CD4-positive, alpha-beta T cell (primary cell): ENCODE measurements around the gene CRTC1. TPM values are rescaled to one million over a fixed set of nuclear protein-coding genes. Genes with fewer than 3 reads are reported as not detected.

ENCODE experiments used
- ATAC-seq: fragments of 200-7000 bp; cut with Tn5 transposase; one replicate; pipeline ENCODE4 v1.10.0; 2022; ENCODE audit warnings: mild to moderate bottlenecking; ENCODE audit not compliant: poor library complexity
- CTCF ChIA-PET: fragments of 350-600 bp; sonication (Branson Sonifier 250); formaldehyde crosslinking; loops from one replicate; lab custom pipeline; 2021; ENCODE audit warnings: antibody characterized with exemption, inconsistent platforms; lab: Charles Lee
- POLR2A ChIA-PET: fragments of 350-600 bp; sonication (Branson Sonifier 250); formaldehyde crosslinking; loops from one replicate; lab custom pipeline; 2021; ENCODE audit warnings: antibody characterized with exemption, inconsistent platforms; lab: Charles Lee
- DNase-seq, 14 experiments: peaks; one replicate each; pipeline ENCODE4 v3.0.0-alpha.2; 2013 to 2020; ENCODE audit warnings: mixed read lengths in 2 of 14
- H3K27ac ChIP-seq, 2 donors: one replicate each; pipeline versions ENCODE4 v1.5.1 to v1.7.0; 2013; ENCODE audit warnings: low read length in 2 of 2, low read depth in 1 of 2, mild to moderate bottlenecking in 1 of 2
- H3K27me3 ChIP-seq, 2 experiments: 1 replicate in 1 of 2; 2 replicates in 1 of 2; pipeline versions ENCODE4 v1.6.1 to v1.7.0; 2013; ENCODE audit warnings: low read length in 2 of 2, control low read depth in 1 of 2, mild to moderate bottlenecking in 1 of 2, moderate library complexity in 1 of 2; ENCODE audit not compliant: insufficient read depth in 2 of 2, control insufficient read depth in 1 of 2
- H3K36me3 ChIP-seq: one replicate; pipeline ENCODE4 v1.6.1; 2013; ENCODE audit warnings: low read length, control low read depth; ENCODE audit not compliant: insufficient read depth
- H3K4me1 ChIP-seq: one replicate; pipeline ENCODE4 v1.6.1; 2013; ENCODE audit warnings: low read length, control low read depth; ENCODE audit not compliant: insufficient read depth
- H3K4me3 ChIP-seq: one replicate; pipeline ENCODE4 v1.5.1; 2013; ENCODE audit warnings: mild to moderate bottlenecking, low read length, moderate library complexity
- H3K9me3 ChIP-seq, 2 experiments: 1 replicate in 1 of 2; 2 replicates in 1 of 2; pipeline versions ENCODE4 v1.6.1 to v1.7.0; 2013; ENCODE audit warnings: low read length in 2 of 2, mild to moderate bottlenecking in 2 of 2, control low read depth in 1 of 2, moderate library complexity in 1 of 2; ENCODE audit not compliant: control insufficient read depth in 1 of 2, insufficient read depth in 1 of 2
- H3K27ac Mint-ChIP-seq: one replicate; pipeline ENCODE4 v1.8.0; 2020; ENCODE audit warnings: mixed read lengths
- H3K27me3 Mint-ChIP-seq: one replicate; pipeline ENCODE4 v1.8.0; 2021; ENCODE audit warnings: mixed read lengths
- H3K36me3 Mint-ChIP-seq: one replicate; pipeline ENCODE4 v1.8.0; 2021; ENCODE audit warnings: low read depth, mixed read lengths
- H3K4me1 Mint-ChIP-seq: one replicate; pipeline ENCODE4 v1.8.0; 2021; ENCODE audit warnings: low read depth, mixed read lengths
- H3K4me3 Mint-ChIP-seq: one replicate; pipeline ENCODE4 v1.8.0; 2020; ENCODE audit warnings: mild to moderate bottlenecking, mixed read lengths
- H3K9me3 Mint-ChIP-seq: one replicate; pipeline ENCODE4 v1.8.0; 2020; ENCODE audit warnings: mixed read lengths
- CTCF ChIP-seq: fragments of 200-600 bp; IDR thresholded peaks from one replicate; pipeline ENCODE4 v1.8.0; 2022; ENCODE audit warnings: antibody characterized with exemption, mild to moderate bottlenecking
- intact Hi-C, 2 experiments: fragments of 100-400 bp; cut with DNase I in 1 of 2; cut with micrococcal nuclease in 1 of 2; formaldehyde crosslinking; loops; one replicate each; pipeline versions ENCODE4 v1.15.1 to v1.9.0; 2023 to 2025; cut with DNase I, micrococcal nuclease
- total RNA-seq, 174 experiments: library from RNA in 2 of 174; stranded (reverse) in 2 of 174; gene quantifications; one replicate each; pipeline ENCODE4 v1.2.3 and lab custom pipeline; 2021 to 2026

CRTC1 gene
- total RNA-seq, 2 experiments from 2014 or later = 11.8 to 12.2 TPM

- H3K27me3 Mint-ChIP-seq = no peaks in the 10 kb centered on the region
- H3K4me3 Mint-ChIP-seq = no peak overlapping the region
- H3K9me3 ChIP-seq = peaks cover 0 to under 1% of the 10 kb centered on the region in 2 experiments
- no peak for DNase-seq
- H3K9me3 Mint-ChIP-seq = no peaks in the 10 kb centered on the region
- intact Hi-C loops = no loop called here
- H3K27me3 ChIP-seq = no peaks in the 10 kb centered on the region
- no peaks in the 10 kb centered on the region for H3K36me3 Mint-ChIP-seq
- no peak overlapping the region for H3K27ac ChIP-seq
- H3K4me1 Mint-ChIP-seq = no peaks in the 10 kb centered on the region
- POLR2A ChIA-PET = no interaction called here
- no peak overlapping the region for H3K27ac Mint-ChIP-seq
- no peak for ATAC-seq
- no peak overlapping the region for H3K4me3 ChIP-seq
- no peaks in the 10 kb centered on the region for H3K36me3 ChIP-seq
- TF ChIP-seq CTCF = no peak
- CTCF ChIA-PET = no interaction called here
- H3K4me1 ChIP-seq = no peaks in the 10 kb centered on the region
These were observed 95.5 kb downstream of the CRTC1 start for GRCh38 chr19:18778826-18779495.

- H3K27ac Mint-ChIP-seq = no peak overlapping the region
- no peaks in the 10 kb centered on the region for H3K9me3 Mint-ChIP-seq
- no peak overlapping the region for H3K4me3 ChIP-seq
- no peak for TF ChIP-seq CTCF
- peaks cover 0 to 7% of the 10 kb centered on the region in 2 experiments for H3K9me3 ChIP-seq
- no peaks in the 10 kb centered on the region for H3K36me3 ChIP-seq
- H3K27ac ChIP-seq = no peak overlapping the region
- H3K4me1 ChIP-seq = peaks cover 4% of the 10 kb centered on the region
- no peak for DNase-seq
- no peak for ATAC-seq
- intact Hi-C loops = no loop called here
- peaks cover 10% of the 10 kb centered on the region for H3K27me3 Mint-ChIP-seq
- ChIA-PET POLR2A (no interaction called here), CTCF (no interaction called here)
- no peaks in the 10 kb centered on the region for H3K4me1 Mint-ChIP-seq
- H3K27me3 ChIP-seq = no peaks in the 10 kb centered on the region
- no peak overlapping the region for H3K4me3 Mint-ChIP-seq
- H3K36me3 Mint-ChIP-seq = no peaks in the 10 kb centered on the region
These were observed 96.6 kb downstream of the CRTC1 start for GRCh38 chr19:18780081-18780480.

GRCh38 chr19:18780631-18781030 lies 97.2 kb downstream of the CRTC1 start:
- POLR2A ChIA-PET = interaction anchor here (0.6 kb wide), 1 partner anchor 976 kb away, joined by 3 read pairs; no protein-coding TSS in a partner anchor
- no peaks in the 10 kb centered on the region for H3K36me3 Mint-ChIP-seq
- H3K27me3 ChIP-seq = peaks cover 2 to 4% of the 10 kb centered on the region in 2 experiments

More at GRCh38 chr19:18780631-18781030, 97.2 kb downstream of the CRTC1 start:
- H3K4me3 Mint-ChIP-seq = no peak overlapping the region
- peaks cover 5% of the 10 kb centered on the region for H3K4me1 Mint-ChIP-seq
- intact Hi-C loops = no loop called here
- H3K27ac Mint-ChIP-seq = no peak overlapping the region
- Histone ChIP-seq H3K27ac (no peak overlapping the region), H3K9me3 (peaks cover 0 to 12% of the 10 kb centered on the region in 2 experiments), H3K4me1 (peaks cover 9% of the 10 kb centered on the region), H3K4me3 (no peak overlapping the region), H3K36me3 (no peaks in the 10 kb centered on the region)
- DNase-seq (no peak), ATAC-seq (no peak)
- CTCF ChIA-PET = no interaction called here
- H3K27me3 Mint-ChIP-seq = peaks cover 15% of the 10 kb centered on the region
- H3K9me3 Mint-ChIP-seq = no peaks in the 10 kb centered on the region
- TF ChIP-seq CTCF = no peak
